ENCODE results near the gene CRKL.

- TF ChIP-seq, protein P1, sequence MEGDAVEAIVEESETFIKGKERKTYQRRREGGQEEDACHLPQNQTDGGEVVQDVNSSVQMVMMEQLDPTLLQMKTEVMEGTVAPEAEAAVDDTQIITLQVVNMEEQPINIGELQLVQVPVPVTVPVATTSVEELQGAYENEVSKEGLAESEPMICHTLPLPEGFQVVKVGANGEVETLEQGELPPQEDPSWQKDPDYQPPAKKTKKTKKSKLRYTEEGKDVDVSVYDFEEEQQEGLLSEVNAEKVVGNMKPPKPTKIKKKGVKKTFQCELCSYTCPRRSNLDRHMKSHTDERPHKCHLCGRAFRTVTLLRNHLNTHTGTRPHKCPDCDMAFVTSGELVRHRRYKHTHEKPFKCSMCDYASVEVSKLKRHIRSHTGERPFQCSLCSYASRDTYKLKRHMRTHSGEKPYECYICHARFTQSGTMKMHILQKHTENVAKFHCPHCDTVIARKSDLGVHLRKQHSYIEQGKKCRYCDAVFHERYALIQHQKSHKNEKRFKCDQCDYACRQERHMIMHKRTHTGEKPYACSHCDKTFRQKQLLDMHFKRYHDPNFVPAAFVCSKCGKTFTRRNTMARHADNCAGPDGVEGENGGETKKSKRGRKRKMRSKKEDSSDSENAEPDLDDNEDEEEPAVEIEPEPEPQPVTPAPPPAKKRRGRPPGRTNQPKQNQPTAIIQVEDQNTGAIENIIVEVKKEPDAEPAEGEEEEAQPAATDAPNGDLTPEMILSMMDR (IDR thresholded peaks at IDR 0.05) = no peak
- no peak for TF ChIP-seq CEBPB (IDR thresholded peaks at IDR 0.05)
- TF ChIP-seq POLR2A (IDR thresholded peaks at IDR 0.05; ENCODE audit: low read length) = no peak
- no peak for TF ChIP-seq MAZ (IDR thresholded peaks at IDR 0.05; ENCODE audit: borderline replicate concordance, low read depth, low read length)
- no peak for TF ChIP-seq SREBF2 (IDR thresholded peaks at IDR 0.05)
- TF ChIP-seq, protein P2, sequence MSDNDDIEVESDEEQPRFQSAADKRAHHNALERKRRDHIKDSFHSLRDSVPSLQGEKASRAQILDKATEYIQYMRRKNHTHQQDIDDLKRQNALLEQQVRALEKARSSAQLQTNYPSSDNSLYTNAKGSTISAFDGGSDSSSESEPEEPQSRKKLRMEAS (IDR thresholded peaks at IDR 0.05) = no peak
- TF ChIP-seq ZNF302 (CRISPR knock-in tag; IDR thresholded peaks at IDR 0.05) = no peak
Measured at GRCh38 chr22:20927940-20928572, 10.8 kb downstream of the CRKL start.

All from A549 (cell line).